Small intestine (tissue), 7 donors: ENCODE measurements around the gene CNPY3. TPM values are rescaled to one million over a fixed set of nuclear protein-coding genes. Genes with fewer than 3 reads are reported as not detected.

ENCODE experiments used
- DNase-seq, 2 donors: peaks; one replicate each; pipeline versions ENCODE4 v3.0.0 to v3.0.0-alpha.2; 2013
- FAIRE-seq: peaks from 2 replicates; lab custom pipeline; 2012; peaks lifted over from hg19 to GRCh38; lab: Jason Lieb, UNC
- H3K27ac ChIP-seq, 3 donors: one replicate each; pipeline ENCODE4 v1.5.1; 2013; ENCODE audit warnings: low read length in 2 of 3, mild to moderate bottlenecking in 2 of 3, control low read depth in 1 of 3, inconsistent platforms in 1 of 3, low read depth in 1 of 3, moderate library complexity in 1 of 3
- H3K27me3 ChIP-seq, 3 donors: one replicate each; pipeline ENCODE4 v1.6.1; 2013; ENCODE audit warnings: low read length in 3 of 3, inconsistent platforms in 1 of 3; ENCODE audit not compliant: control insufficient read depth in 3 of 3, insufficient read depth in 3 of 3
- H3K36me3 ChIP-seq, 3 donors: one replicate each; pipeline ENCODE4 v1.6.1; 2013; ENCODE audit warnings: low read length in 3 of 3, inconsistent platforms in 1 of 3, low read depth in 1 of 3, mild to moderate bottlenecking in 1 of 3, moderate library complexity in 1 of 3; ENCODE audit not compliant: control insufficient read depth in 3 of 3, insufficient read depth in 2 of 3
- H3K4me1 ChIP-seq, 3 donors: one replicate each; pipeline ENCODE4 v1.6.1; 2013; ENCODE audit warnings: low read length in 2 of 3, inconsistent platforms in 1 of 3, low read depth in 1 of 3, mild to moderate bottlenecking in 1 of 3, moderate library complexity in 1 of 3; ENCODE audit not compliant: control insufficient read depth in 3 of 3, insufficient read depth in 2 of 3
- H3K4me3 ChIP-seq, 3 donors: one replicate each; pipeline ENCODE4 v1.5.1; 2013; ENCODE audit warnings: low read length in 3 of 3, control low read depth in 1 of 3, inconsistent platforms in 1 of 3, low read depth in 1 of 3, mild to moderate bottlenecking in 1 of 3, moderate library complexity in 1 of 3
- H3K9me3 ChIP-seq, 2 donors: one replicate each; pipeline ENCODE4 v1.6.1; 2013; ENCODE audit warnings: low read depth in 1 of 2, low read length in 1 of 2; ENCODE audit not compliant: control insufficient read depth in 2 of 2, insufficient read depth in 1 of 2
- WGBS, 3 donors: extraction: QIAGEN DNeasy Blood & Tissue Kit; methylation state at CpG; one replicate each; pipeline ENCODE4 v1.1.7; 2013; 5-methylcytosine and 5-hydroxymethylcytosine counted together
- polyA plus RNA-seq, 4 donors: library from polyadenylated mRNA; stranded (reverse) in 3 of 4; unstranded in 1 of 4; fragments of 200-250 nt in 3 of 4; fragments of 120-200 nt in 1 of 4; gene quantifications; one replicate each; pipeline versions ENCODE4 v1.2.1 to v1.2.3, GENCODE V29; 2013
- donor health status: healthy with polysubstance abuse.
- donor health status: control.
- donor health status: control.
- donor health status: Bipolar disorder and iron deficiency.
- donor health status: healthy.

Gene CNPY3
- polyA plus RNA-seq, 4 donors = 8.7 to 57.3 (median 25.3) TPM

GRCh38 chr6:42921801-42922200 is 7.5 kb upstream of the CNPY3 start:
- Histone ChIP-seq H3K9me3 (no peaks in the 10 kb centered on the region), H3K27me3 (peaks cover 0 to 3% (median 0%) of the 10 kb centered on the region in 3 donors), H3K36me3 (no peaks in the 10 kb centered on the region), H3K27ac (no peak overlapping the region), H3K4me3 (no peak overlapping the region), H3K4me1 (no peaks in the 10 kb centered on the region)
- WGBS, 3 donors = 73 to 79% (median 75%) methylated on average over 6 of the region's 6 CpGs
- FAIRE-seq = no peak
- no peak for DNase-seq

GRCh38 chr6:42923666-42924065 is 5.6 kb upstream of the CNPY3 start:
- H3K27ac ChIP-seq = no peak overlapping the region
- no peak overlapping the region for H3K4me3 ChIP-seq
- WGBS, 3 donors = 76 to 89% (median 83%) methylated on average over 2 of the region's 2 CpGs
- peaks cover 0 to 3% (median 0%) of the 10 kb centered on the region in 3 donors for H3K27me3 ChIP-seq
- peaks cover 0 to 3% (median 0%) of the 10 kb centered on the region in 3 donors for H3K36me3 ChIP-seq
- FAIRE-seq = no peak
- H3K4me1 ChIP-seq = peaks cover 0 to 5% (median 0%) of the 10 kb centered on the region in 3 donors
- H3K9me3 ChIP-seq = no peaks in the 10 kb centered on the region
- DNase-seq = no peak

- no peaks in the 10 kb centered on the region for H3K9me3 ChIP-seq
- FAIRE-seq = no peak
- H3K36me3 ChIP-seq = peaks cover 0 to 3% (median 0%) of the 10 kb centered on the region in 3 donors
- H3K4me3 ChIP-seq = no peak overlapping the region
- DNase-seq = no peak
- H3K4me1 ChIP-seq = peaks cover under 1 to 11% (median under 1%) of the 10 kb centered on the region in 3 donors
- peaks cover 0 to 3% (median 0%) of the 10 kb centered on the region in 3 donors for H3K27me3 ChIP-seq
- 63 to 77% (median 69%) methylated on average over 5 to 23 of the region's 23 CpGs for WGBS, 3 donors
- H3K27ac ChIP-seq = no peak overlapping the region
These were observed 3.9 kb upstream of the CNPY3 start for GRCh38 chr6:42925248-42925857.

DNA sequence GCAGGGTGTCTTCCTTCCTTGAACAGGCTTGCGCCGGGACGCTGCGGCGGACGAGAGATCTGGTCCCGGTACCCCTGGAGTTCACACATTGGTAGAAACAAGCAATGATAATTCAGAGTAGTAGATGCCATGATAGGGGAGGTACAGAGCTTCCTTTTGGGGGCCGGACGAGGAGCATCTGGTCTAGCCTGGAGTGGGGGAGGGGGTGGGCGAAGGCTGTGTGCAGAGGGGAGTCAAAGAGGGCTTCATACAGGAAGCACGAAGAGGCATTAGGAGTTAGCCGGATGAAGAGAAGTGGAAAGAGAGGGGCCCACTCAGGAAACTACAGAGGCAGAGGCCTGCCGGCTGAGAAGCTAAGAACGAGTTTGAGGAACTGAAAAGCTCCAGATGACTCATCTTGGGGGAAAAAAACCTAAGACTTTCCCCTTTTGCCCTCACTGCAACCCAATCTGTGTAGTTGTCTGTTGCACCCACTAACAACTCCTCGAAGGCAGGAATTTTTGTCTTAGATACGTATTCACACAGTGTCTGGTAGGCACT is 611 bp downstream of the CNPY3 start:
- H3K36me3 ChIP-seq = peaks cover 0 to 23% (median 0%) of the 10 kb centered on the region in 3 donors
- H3K27me3 ChIP-seq = peaks cover 0 to 3% (median 0%) of the 10 kb centered on the region in 3 donors
- DNase-seq (peak in 1 of 2 donors; percentile 58), FAIRE-seq (no peak)
- peak overlapping the region; percentile 79 to 99 (median 87) for H3K27ac ChIP-seq
- no peaks in the 10 kb centered on the region for H3K9me3 ChIP-seq
- peaks cover 2 to 19% (median 4%) of the 10 kb centered on the region in 3 donors for H3K4me1 ChIP-seq
- WGBS, 3 donors = 0% methylated on average over 16 of the region's 16 CpGs
- H3K4me3 ChIP-seq = peak overlapping the region; percentile 69 to 88 (median 77)

GRCh38 chr6:42932412-42932811 is 3.1 kb downstream of the CNPY3 start:
- Histone ChIP-seq H3K36me3 (peaks cover 0 to 44% (median 2%) of the 10 kb centered on the region in 3 donors), H3K27me3 (no peaks in the 10 kb centered on the region), H3K9me3 (no peaks in the 10 kb centered on the region), H3K27ac (no peak overlapping the region), H3K4me3 (no peak overlapping the region), H3K4me1 (peaks cover 2 to 19% (median 4%) of the 10 kb centered on the region in 3 donors)
- WGBS, 3 donors = 84 to 98% (median 89%) methylated on average over 3 of the region's 3 CpGs
- FAIRE-seq (no peak), DNase-seq (no peak)

DNA sequence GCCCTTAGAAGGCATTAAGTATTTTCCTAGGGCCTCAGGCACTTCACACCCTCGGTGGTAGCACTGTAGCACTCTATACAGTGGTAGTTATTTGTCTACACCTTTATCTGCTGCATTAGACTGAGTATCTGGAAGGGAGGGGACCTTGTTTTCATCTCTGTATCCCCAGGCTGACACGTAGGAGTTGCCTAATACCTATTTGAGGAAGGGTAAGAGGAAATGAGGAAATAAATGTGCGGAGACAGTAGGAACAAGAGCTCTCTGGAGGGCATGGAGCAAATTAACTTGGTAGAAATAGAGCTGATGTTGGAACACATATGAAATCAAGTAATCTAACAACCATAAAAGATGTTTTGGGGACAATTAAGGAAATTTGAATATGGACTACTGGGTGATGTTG is 3.9 kb downstream of the CNPY3 start:
- no peak for DNase-seq
- no peaks in the 10 kb centered on the region for H3K27me3 ChIP-seq
- peaks cover 2 to 18% (median 4%) of the 10 kb centered on the region in 3 donors for H3K4me1 ChIP-seq
- 48 to 55% (median 50%) methylated on average over 3 of the region's 3 CpGs for WGBS, 3 donors
- H3K27ac ChIP-seq = no peak overlapping the region
- H3K4me3 ChIP-seq = no peak overlapping the region
- no peak for FAIRE-seq
- H3K9me3 ChIP-seq = no peaks in the 10 kb centered on the region
- peaks cover 2 to 50% (median 5%) of the 10 kb centered on the region in 3 donors for H3K36me3 ChIP-seq

DNA sequence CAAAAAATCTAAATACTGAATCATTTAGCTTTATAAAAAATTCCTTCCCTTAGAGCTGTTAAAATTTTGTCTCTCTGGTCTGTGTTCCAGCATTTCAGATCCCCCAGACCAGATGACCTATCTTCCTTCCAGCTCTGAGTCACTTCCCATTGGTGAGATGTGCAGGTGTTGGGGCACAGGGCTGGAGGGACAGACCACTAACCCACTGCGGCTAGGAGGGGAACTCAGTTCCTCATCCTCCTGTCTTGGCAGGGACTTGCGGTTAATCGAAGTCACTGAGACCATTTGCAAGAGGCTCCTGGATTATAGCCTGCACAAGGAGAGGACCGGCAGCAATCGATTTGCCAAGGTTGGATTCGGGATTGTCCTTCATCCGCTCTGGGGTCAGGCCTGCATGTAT is 6.0 kb downstream of the CNPY3 start:
- FAIRE-seq (no peak), DNase-seq (no peak)
- peaks cover 2 to 68% (median 5%) of the 10 kb centered on the region in 3 donors for H3K36me3 ChIP-seq
- WGBS, 3 donors = 77 to 92% (median 89%) methylated on average over 7 of the region's 7 CpGs
- H3K4me1 ChIP-seq = peaks cover 2 to 19% (median 4%) of the 10 kb centered on the region in 3 donors
- H3K27ac ChIP-seq = no peak overlapping the region
- no peaks in the 10 kb centered on the region for H3K9me3 ChIP-seq
- no peak overlapping the region for H3K4me3 ChIP-seq
- H3K27me3 ChIP-seq = no peaks in the 10 kb centered on the region

DNA sequence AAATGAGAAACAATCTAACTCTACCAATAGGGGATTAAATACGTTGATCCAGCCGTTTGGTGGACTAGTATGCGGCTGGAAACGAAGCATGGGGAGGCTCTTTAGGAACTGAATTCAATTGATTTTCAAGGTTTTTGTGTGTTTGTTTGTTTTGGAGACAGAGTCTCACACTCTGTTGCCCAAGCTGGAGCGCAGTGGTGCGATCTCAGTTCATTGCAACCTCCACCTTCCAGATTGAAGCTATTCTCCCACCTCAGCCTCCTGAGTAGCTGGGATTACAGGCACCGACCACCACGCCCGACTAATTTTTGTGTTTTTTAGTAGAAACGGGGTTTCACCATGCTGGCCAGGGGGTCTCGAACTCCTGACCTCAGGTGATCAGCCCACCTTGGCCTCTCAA is 7.1 kb downstream of the CNPY3 start:
- H3K27me3 ChIP-seq = no peaks in the 10 kb centered on the region
- no peak for DNase-seq
- no peak overlapping the region for H3K4me3 ChIP-seq
- FAIRE-seq = no peak
- H3K36me3 ChIP-seq = peaks cover 2 to 75% (median 5%) of the 10 kb centered on the region in 3 donors
- H3K4me1 ChIP-seq = peaks cover 0 to 10% (median 0%) of the 10 kb centered on the region in 3 donors
- H3K27ac ChIP-seq = no peak overlapping the region
- 91 to 97% (median 93%) methylated on average over 11 of the region's 11 CpGs for WGBS, 3 donors
- no peaks in the 10 kb centered on the region for H3K9me3 ChIP-seq
